Measurements from ENCODE around the gene RFC4. TPM values are rescaled to one million over a fixed set of nuclear protein-coding genes. Genes with fewer than 3 reads are reported as not detected.
A peak's percentile ranks its signal among the peaks of the same experiment; 100 is the strongest.

The RFC4 gene
- total RNA-seq, 4 donors from 2014 or later = 12.1 to 12.9 (median 12.5) TPM

- 47% methylated on average over 11 of the region's 11 CpGs for WGBS
- H3K27ac ChIP-seq (replicated peaks in 1 of 4) = no peak overlapping the region
- no peaks in the 10 kb centered on the region for H3K36me3 ChIP-seq
- TF ChIP-seq EP300 (IDR thresholded peaks at IDR 0.05) (no peak), CTCF (IDR thresholded peaks at IDR 0.05) (peak; percentile 52 to 69 (median 60))
- H3K4me3 ChIP-seq = no peak overlapping the region
- no peak for DNase-seq (ENCODE audit: extremely low spot score)
- H3K27me3 ChIP-seq = peaks cover 0 to 25% (median 17%) of the 10 kb centered on the region in 4 donors
- peaks cover 5 to 22% (median 16%) of the 10 kb centered on the region in 4 donors for H3K4me1 ChIP-seq
- no peaks in the 10 kb centered on the region for H3K9me3 ChIP-seq
- intact Hi-C loops (cut with DNase I) = loop anchor here (5.0 kb wide), 2 partner anchors 204 to 839 kb away; no protein-coding TSS in a partner anchor
Measured at GRCh38 chr3:186821429-186822387, 15.4 kb upstream of the RFC4 start.

- WGBS = 91% methylated on average over 1 of the region's 1 CpG
- TF ChIP-seq POLR2A (IDR thresholded peaks at IDR 0.05; ENCODE audit: low read depth) (no peak), POLR2AphosphoS5 (IDR thresholded peaks at IDR 0.05) (no peak), CTCF (IDR thresholded peaks at IDR 0.05) (no peak), EP300 (IDR thresholded peaks at IDR 0.05) (no peak)
- Histone ChIP-seq H3K36me3 (no peaks in the 10 kb centered on the region), H3K4me1 (no peaks in the 10 kb centered on the region), H3K27ac (replicated peaks in 1 of 4) (no peak overlapping the region), H3K27me3 (peaks cover 0 to 3% (median 0%) of the 10 kb centered on the region in 4 donors), H3K9me3 (no peaks in the 10 kb centered on the region), H3K4me3 (no peak overlapping the region)
- no peak for DNase-seq (ENCODE audit: extremely low spot score)
- intact Hi-C loops (cut with DNase I) = no loop called here
Measured at GRCh38 chr3:186818956-186819355, 12.7 kb upstream of the RFC4 start.

DNA sequence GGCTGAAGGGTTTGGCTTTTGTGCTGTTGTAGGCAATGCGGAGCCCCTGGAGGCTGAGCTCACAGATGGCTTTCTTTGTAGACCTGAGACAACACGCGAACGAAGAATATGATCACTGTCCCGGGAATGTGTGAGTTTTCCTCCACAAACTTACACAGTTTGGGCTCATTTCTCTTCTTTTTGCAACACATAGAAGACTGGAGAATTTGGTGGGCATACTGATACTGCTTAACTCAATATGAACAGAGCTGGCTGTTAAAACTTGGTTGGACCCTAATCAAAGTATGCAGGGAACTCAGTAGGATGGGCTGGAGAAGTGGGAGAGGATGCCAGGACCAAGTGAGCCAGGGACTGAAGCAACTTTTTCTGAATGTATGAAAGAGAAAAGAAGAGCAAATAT lies 12.2 kb upstream of the RFC4 start:
- Histone ChIP-seq H3K27me3 (peaks cover 0 to 6% (median 0%) of the 10 kb centered on the region in 4 donors), H3K4me1 (no peaks in the 10 kb centered on the region), H3K27ac (replicated peaks in 1 of 4) (no peak overlapping the region), H3K9me3 (no peaks in the 10 kb centered on the region), H3K4me3 (no peak overlapping the region), H3K36me3 (no peaks in the 10 kb centered on the region)
- intact Hi-C loops (cut with DNase I) = no loop called here
- no peak for DNase-seq (ENCODE audit: extremely low spot score)
- WGBS = 93% methylated on average over 5 of the region's 5 CpGs
- TF ChIP-seq POLR2A (IDR thresholded peaks at IDR 0.05; ENCODE audit: low read depth) (no peak), CTCF (IDR thresholded peaks at IDR 0.05) (no peak), EP300 (IDR thresholded peaks at IDR 0.05) (no peak), POLR2AphosphoS5 (IDR thresholded peaks at IDR 0.05) (no peak)

DNA sequence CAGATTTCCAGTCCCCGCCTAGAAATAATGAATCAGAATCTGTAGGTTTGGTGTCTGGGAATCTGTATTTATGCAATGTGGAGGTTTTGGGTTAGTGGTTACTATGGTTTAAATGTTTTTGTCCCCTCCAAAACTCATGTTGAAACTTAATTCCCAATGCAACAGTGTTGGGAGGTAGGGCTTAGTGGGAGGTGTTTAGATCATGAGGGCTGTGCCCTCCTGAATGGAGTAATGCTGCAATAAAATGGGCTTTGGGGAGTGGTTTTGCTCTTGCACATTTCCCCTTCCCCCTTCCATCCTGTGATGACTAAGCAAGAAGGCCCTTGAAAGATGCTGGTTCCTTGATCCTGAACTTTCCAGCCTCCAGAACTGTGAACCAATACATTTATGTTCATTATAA lies 9.2 kb upstream of the RFC4 start:
- Histone ChIP-seq H3K27ac (replicated peaks in 1 of 4) (no peak overlapping the region), H3K27me3 (peaks cover 0 to 16% (median 0%) of the 10 kb centered on the region in 4 donors), H3K36me3 (no peaks in the 10 kb centered on the region), H3K4me3 (no peak overlapping the region), H3K9me3 (no peaks in the 10 kb centered on the region), H3K4me1 (no peaks in the 10 kb centered on the region)
- intact Hi-C loops (cut with DNase I) = no loop called here
- TF ChIP-seq CTCF (IDR thresholded peaks at IDR 0.05) = no peak
- no peak for DNase-seq (ENCODE audit: extremely low spot score)
- 100% methylated on average over 1 of the region's 1 CpG for WGBS

Data from esophagus muscularis mucosa (tissue), 4 donors.